ENCODE data around the gene SLC29A1. TPM values are rescaled to one million over a fixed set of nuclear protein-coding genes. Genes with fewer than 3 reads are reported as not detected.
"Not testable (repeated sequence)": the region's sequence is repeated elsewhere in the genome, so short reads cannot be mapped to it uniquely, and the experiment has no call there.

SLC29A1 gene
- total RNA-seq, 1 donor from 2014 or later: 1.8 TPM

DNA sequence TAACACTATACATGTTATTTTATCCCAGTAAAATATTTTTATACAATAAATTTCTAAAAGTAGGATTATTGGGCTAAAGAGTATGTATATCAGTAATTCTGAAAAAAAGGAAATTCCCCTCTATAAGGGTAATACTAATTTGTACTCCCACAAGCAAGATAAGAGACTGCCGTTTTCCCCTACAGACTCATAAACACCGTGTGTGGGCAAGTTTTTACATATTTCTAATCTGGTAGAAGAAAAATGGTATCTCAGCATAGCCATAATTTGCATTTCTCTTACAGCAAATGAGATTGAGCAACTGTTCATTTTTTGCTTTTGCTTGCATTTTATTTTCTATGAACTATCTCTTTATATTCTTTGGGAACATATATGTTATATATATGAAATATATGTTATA lies 32.7 kb upstream of the SLC29A1 start:
- no peak for FAIRE-seq
- TF ChIP-seq, protein P1, sequence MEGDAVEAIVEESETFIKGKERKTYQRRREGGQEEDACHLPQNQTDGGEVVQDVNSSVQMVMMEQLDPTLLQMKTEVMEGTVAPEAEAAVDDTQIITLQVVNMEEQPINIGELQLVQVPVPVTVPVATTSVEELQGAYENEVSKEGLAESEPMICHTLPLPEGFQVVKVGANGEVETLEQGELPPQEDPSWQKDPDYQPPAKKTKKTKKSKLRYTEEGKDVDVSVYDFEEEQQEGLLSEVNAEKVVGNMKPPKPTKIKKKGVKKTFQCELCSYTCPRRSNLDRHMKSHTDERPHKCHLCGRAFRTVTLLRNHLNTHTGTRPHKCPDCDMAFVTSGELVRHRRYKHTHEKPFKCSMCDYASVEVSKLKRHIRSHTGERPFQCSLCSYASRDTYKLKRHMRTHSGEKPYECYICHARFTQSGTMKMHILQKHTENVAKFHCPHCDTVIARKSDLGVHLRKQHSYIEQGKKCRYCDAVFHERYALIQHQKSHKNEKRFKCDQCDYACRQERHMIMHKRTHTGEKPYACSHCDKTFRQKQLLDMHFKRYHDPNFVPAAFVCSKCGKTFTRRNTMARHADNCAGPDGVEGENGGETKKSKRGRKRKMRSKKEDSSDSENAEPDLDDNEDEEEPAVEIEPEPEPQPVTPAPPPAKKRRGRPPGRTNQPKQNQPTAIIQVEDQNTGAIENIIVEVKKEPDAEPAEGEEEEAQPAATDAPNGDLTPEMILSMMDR (IDR thresholded peaks at IDR 0.05; ENCODE audit: insufficient read depth, low read length, severe bottlenecking): no peak
- no peaks in the 10 kb centered on the region for H3K36me3 ChIP-seq (ENCODE audit: control insufficient read depth, insufficient read depth, low read length)
- no peak for DNase-seq (ENCODE audit: low read depth)
- no peak overlapping the region for H3K4me3 ChIP-seq (ENCODE audit: low read depth, low read length)
- no peaks in the 10 kb centered on the region for H3K27me3 ChIP-seq (ENCODE audit: control insufficient read depth, insufficient read depth, low read length)

DNA sequence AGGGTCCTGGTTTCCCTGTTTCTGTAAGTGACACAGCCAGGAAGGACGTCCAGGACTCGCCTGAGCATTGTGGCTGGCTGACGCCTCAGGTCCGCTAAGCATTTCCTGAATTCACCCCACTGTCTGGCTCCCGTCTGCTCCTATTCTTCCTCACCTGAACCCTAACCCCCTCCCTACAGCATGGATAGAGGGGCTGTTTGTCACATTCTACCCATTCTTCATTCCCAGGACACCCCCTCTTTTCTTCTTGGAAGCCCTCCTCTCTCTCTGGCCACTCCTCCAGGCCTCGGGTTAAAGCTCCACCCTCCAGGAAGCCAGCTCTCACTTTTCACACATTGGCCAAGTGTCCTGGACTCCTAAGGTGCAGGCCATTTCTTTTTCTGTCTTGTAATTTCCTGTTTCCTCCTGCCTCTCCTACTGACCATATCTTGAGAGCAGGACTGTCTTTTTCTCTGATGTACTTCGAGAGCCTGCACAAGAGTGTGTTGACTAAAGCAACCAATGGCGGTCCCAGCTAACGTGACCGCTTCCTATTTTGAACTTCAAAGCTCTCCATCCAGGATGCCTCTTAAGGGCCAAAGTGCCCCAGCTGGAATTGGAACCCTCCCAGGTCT lies 30.9 kb upstream of the SLC29A1 start:
- no peak for FAIRE-seq
- no peak for DNase-seq (ENCODE audit: low read depth)
- no peaks in the 10 kb centered on the region for H3K27me3 ChIP-seq (ENCODE audit: control insufficient read depth, insufficient read depth, low read length)
- no peak overlapping the region for H3K4me3 ChIP-seq (ENCODE audit: low read depth, low read length)
- TF ChIP-seq, protein P1 (IDR thresholded peaks at IDR 0.05; ENCODE audit: insufficient read depth, low read length, severe bottlenecking): no peak
- no peaks in the 10 kb centered on the region for H3K36me3 ChIP-seq (ENCODE audit: control insufficient read depth, insufficient read depth, low read length)

DNA sequence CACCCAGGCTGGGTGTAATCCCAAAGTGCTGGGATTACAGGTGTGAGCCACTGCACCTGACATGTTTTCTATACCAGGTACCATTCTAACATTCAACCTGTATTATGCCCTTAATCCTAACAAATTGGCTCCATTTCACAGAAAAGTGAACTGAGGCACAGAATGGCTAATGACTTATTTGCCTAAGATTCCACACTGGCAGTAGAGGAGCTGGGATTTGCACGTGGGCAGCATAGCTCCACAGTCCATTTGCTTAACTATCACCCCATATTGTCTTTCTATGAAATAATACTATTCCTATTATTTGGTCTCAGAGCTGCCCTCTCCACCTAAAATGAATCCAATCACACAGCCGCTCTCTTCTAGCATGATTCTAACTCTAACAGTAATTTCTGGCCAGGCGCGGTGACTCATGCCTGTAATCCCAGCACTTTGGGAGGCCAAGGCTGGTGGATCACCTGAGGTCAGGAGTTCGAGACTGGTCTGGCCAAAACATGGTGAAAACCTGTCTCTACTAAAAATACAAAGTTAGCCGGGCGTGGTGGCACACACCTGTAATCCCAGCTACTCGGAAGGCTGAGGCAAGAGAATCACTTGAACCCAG lies 30.0 kb upstream of the SLC29A1 start:
- Histone ChIP-seq H3K36me3 (ENCODE audit: control insufficient read depth, insufficient read depth, low read length) (no peaks in the 10 kb centered on the region), H3K27me3 (ENCODE audit: control insufficient read depth, insufficient read depth, low read length) (no peaks in the 10 kb centered on the region), H3K4me3 (ENCODE audit: low read depth, low read length) (no peak overlapping the region)
- FAIRE-seq (no peak), DNase-seq (ENCODE audit: low read depth) (no peak)
- TF ChIP-seq, protein P1 (IDR thresholded peaks at IDR 0.05; ENCODE audit: insufficient read depth, low read length, severe bottlenecking): no peak

DNA sequence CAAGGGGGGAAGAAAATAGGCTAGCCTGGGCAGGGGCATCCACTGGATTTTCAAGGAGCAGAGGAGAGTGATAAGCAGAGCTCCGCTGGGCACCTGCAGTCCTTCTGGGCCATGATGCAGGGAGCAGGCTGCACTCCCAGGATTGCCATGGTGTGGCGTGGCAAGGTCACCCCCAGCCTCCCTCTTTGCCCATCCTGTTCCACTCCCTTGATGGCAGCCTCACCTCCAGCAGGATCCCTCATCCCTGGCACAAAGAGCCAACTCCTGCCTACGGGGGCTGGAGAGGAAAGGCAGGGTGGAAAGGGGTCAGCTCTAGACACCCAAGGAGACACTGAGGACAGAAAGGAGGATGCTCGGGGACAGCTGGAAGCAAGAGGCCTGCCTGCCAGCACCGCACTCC lies 29.1 kb upstream of the SLC29A1 start:
- FAIRE-seq: no peak
- Histone ChIP-seq H3K27me3 (ENCODE audit: control insufficient read depth, insufficient read depth, low read length) (no peaks in the 10 kb centered on the region), H3K4me3 (ENCODE audit: low read depth, low read length) (no peak overlapping the region), H3K36me3 (ENCODE audit: control insufficient read depth, insufficient read depth, low read length) (no peaks in the 10 kb centered on the region)
- TF ChIP-seq, protein P1 (IDR thresholded peaks at IDR 0.05; ENCODE audit: insufficient read depth, low read length, severe bottlenecking): no peak
- DNase-seq (ENCODE audit: low read depth): no peak

DNA sequence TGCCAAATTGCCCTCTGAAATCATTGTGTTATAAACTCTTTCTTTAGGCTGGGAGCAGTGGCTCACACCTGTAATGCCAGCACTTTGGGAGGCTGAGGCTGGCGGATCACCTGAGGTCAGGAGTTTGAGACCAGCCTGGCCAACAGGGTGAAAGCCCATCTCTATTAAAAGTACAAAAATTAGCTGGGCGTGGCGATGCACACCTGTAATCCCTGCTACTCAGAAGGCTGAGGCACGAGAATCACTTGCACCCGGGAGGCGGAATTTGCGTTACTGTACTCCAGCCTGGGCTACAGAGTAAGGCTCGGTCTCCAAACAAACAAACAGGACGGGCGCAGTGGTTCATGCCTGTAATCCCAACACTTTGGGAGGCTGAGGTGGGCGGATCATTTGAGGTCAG lies 27.0 kb upstream of the SLC29A1 start:
- DNase-seq (ENCODE audit: low read depth); H3K36me3 ChIP-seq (ENCODE audit: control insufficient read depth, insufficient read depth, low read length); H3K4me3 ChIP-seq (ENCODE audit: low read depth, low read length); H3K27me3 ChIP-seq (ENCODE audit: control insufficient read depth, insufficient read depth, low read length); FAIRE-seq: not testable (repeated sequence)

DNA sequence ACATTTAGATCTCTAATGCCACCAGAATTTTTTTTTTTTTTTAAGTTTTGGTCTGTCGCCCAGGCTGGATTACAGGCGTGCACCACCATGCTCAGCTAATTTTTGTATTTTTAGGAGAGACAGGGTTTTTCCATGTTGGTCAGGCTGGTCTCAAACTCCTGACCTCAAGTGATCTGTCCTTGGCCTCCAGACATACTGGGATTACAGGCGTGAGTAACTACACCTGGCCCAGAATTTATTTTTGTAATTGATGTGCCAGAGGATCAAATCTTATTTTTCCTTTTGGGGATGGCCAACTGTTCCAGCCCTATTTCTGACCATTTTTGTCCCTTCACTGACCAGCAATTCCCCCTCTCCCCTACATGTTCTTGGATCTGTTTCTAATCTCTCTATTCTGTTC lies 24.7 kb upstream of the SLC29A1 start:
- H3K36me3 ChIP-seq (ENCODE audit: control insufficient read depth, insufficient read depth, low read length): no peaks in the 10 kb centered on the region
- H3K27me3 ChIP-seq (ENCODE audit: control insufficient read depth, insufficient read depth, low read length): no peaks in the 10 kb centered on the region
- DNase-seq (ENCODE audit: low read depth): no peak
- FAIRE-seq: no peak
- TF ChIP-seq, protein P1 (IDR thresholded peaks at IDR 0.05; ENCODE audit: insufficient read depth, low read length, severe bottlenecking): no peak
- H3K4me3 ChIP-seq (ENCODE audit: low read depth, low read length): no peak overlapping the region
